ENCODE data around the gene CFAP47.

DNA sequence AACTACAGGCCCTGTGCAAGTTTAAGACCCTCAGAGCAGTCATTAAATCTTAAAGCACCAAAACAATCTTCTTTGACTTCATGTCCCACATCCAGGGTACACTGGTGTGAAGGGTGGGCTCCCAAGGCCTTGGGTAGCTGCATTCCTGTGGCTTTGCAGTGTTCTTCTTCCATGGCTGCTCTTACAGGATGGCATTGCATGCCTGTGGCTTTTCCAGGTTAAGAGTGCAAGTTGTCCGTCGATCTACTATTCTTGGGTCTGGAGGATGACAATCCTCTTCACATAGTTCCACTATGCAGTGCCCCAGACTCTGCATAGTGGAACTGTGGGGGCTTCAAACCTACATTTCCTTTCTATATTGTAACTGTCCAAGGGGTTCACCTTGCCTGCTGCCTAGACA lies 494.5 kb downstream of the CFAP47 start:
- TF ChIP-seq EZH2 (IDR thresholded peaks at IDR 0.05; ENCODE audit: insufficient read depth, low read length), result no peak
- TF ChIP-seq, protein P1, sequence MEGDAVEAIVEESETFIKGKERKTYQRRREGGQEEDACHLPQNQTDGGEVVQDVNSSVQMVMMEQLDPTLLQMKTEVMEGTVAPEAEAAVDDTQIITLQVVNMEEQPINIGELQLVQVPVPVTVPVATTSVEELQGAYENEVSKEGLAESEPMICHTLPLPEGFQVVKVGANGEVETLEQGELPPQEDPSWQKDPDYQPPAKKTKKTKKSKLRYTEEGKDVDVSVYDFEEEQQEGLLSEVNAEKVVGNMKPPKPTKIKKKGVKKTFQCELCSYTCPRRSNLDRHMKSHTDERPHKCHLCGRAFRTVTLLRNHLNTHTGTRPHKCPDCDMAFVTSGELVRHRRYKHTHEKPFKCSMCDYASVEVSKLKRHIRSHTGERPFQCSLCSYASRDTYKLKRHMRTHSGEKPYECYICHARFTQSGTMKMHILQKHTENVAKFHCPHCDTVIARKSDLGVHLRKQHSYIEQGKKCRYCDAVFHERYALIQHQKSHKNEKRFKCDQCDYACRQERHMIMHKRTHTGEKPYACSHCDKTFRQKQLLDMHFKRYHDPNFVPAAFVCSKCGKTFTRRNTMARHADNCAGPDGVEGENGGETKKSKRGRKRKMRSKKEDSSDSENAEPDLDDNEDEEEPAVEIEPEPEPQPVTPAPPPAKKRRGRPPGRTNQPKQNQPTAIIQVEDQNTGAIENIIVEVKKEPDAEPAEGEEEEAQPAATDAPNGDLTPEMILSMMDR (IDR thresholded peaks at IDR 0.05; ENCODE audit: insufficient read depth, low read depth, low read length), result no peak

Data from astrocyte (in vitro differentiated cells and primary cell).